SU-DHL-6 (cell line): Measurements from ENCODE around the gene OTUD5.

Experiments used
- H2AFZ ChIP-seq: fragments of 200-600 bp; sonication (generic); 2 replicates; pipeline ENCODE4 v1.6.1; 2014; ENCODE audit warnings: low read depth, mild to moderate bottlenecking, moderate library complexity, mixed read lengths, antibody characterized with exemption, low read length; ENCODE audit not compliant: severe bottlenecking
- H3F3A ChIP-seq: fragments of 200-600 bp; shearing (Covaris generic); 2 replicates; pipeline ENCODE4 v1.6.0; 2016; ENCODE audit warnings: antibody characterized with exemption, mild to moderate bottlenecking; ENCODE audit not compliant: insufficient read depth
- H3K27ac ChIP-seq: fragments of 200-600 bp; sonication (generic); 2 replicates; pipeline ENCODE4 v1.5.1; 2016; ENCODE audit warnings: low read depth, mild to moderate bottlenecking, low read length, moderate library complexity, mixed read lengths
- H3K27me3 ChIP-seq: fragments of 200-600 bp; sonication (generic), shearing (Covaris generic); 2 replicates; pipeline ENCODE4 v1.6.0; 2014; ENCODE audit warnings: mild to moderate bottlenecking, low read length
- H3K36me3 ChIP-seq: fragments of 200-600 bp; sonication (generic); 2 replicates; pipeline ENCODE4 v1.6.1; 2014; ENCODE audit warnings: mild to moderate bottlenecking, low read length, mixed read lengths
- H3K4me2 ChIP-seq: fragments of 300-600, 200-600 bp; shearing (Covaris generic), sonication (generic); 2 replicates; pipeline ENCODE4 v1.6.0; 2014; ENCODE audit warnings: low read length, low read depth, mild to moderate bottlenecking; ENCODE audit not compliant: poor library complexity, severe bottlenecking
- H3K4me3 ChIP-seq: fragments of 200-600 bp; sonication (generic); 2 replicates; pipeline ENCODE4 v1.5.1; 2014; ENCODE audit warnings: antibody characterized with exemption, low read length, mild to moderate bottlenecking, mixed read lengths; ENCODE audit not compliant: insufficient read depth, poor library complexity, severe bottlenecking
- H3K79me2 ChIP-seq: fragments of 200-600 bp; sonication (generic); 2 replicates; pipeline ENCODE4 v1.6.1; 2014; ENCODE audit warnings: mild to moderate bottlenecking, low read length, moderate library complexity; ENCODE audit not compliant: insufficient read depth
- H3K9ac ChIP-seq: fragments of 200-600 bp; sonication (generic); 2 replicates; pipeline ENCODE4 v1.7.0; 2014; ENCODE audit warnings: mild to moderate bottlenecking, low read length
- H3K9me2 ChIP-seq: fragments of 200-600 bp; sonication (generic); replicated peaks from 2 replicates; pipeline ENCODE4 v1.6.1; 2014; ENCODE audit warnings: low read length; ENCODE audit not compliant: insufficient read depth
- H3K9me3 ChIP-seq: fragments of 200-600 bp; sonication (generic); 2 replicates; pipeline ENCODE4 v1.6.1; 2014; ENCODE audit warnings: low read length, mixed read lengths; ENCODE audit not compliant: insufficient read depth
- H4K20me1 ChIP-seq: fragments of 200-600 bp; sonication (generic); 2 replicates; pipeline ENCODE4 v1.6.1; 2014; ENCODE audit warnings: low read depth, mild to moderate bottlenecking, antibody characterized with exemption, low read length, moderate library complexity, mixed read lengths
- CTCF ChIP-seq: fragments of 200-600 bp; sonication (generic); IDR thresholded peaks from one replicate; pipeline ENCODE4 v1.5.1; 2017; ENCODE audit warnings: antibody characterized with exemption, mild to moderate bottlenecking, low read length, moderate library complexity; ENCODE audit not compliant: insufficient read depth, poor library complexity, severe bottlenecking
- EZH2phosphoT487 ChIP-seq: fragments of 200-600 bp; sonication (generic), shearing (Covaris generic); conservative IDR thresholded peaks from 2 replicates; pipeline ENCODE4 v1.6.1; 2018; ENCODE audit warnings: mild to moderate bottlenecking, antibody characterized with exemption, low read length, moderate library complexity, mixed read lengths

OTUD5 gene

GRCh38 chrX:48910926-48911411 is 46.4 kb downstream of the OTUD5 start:
- H3K79me2 ChIP-seq: peaks cover 19% of the 10 kb centered on the region
- TF ChIP-seq CTCF (no peak), EZH2phosphoT487 (no peak)
- H3K27ac ChIP-seq: peak overlapping the region; percentile 60
- no peaks in the 10 kb centered on the region for H3K9me3 ChIP-seq
- H2AFZ ChIP-seq: peak overlapping the region; percentile 15
- H3K9ac ChIP-seq: peak overlapping the region; percentile 76
- no peaks in the 10 kb centered on the region for H4K20me1 ChIP-seq
- H3K27me3 ChIP-seq: no peaks in the 10 kb centered on the region
- H3K9me2 ChIP-seq: no peaks in the 10 kb centered on the region
- peaks cover 15% of the 10 kb centered on the region; the same call in 1 of the 2 replicates for H3F3A ChIP-seq
- peak overlapping the region; percentile 80 for H3K4me2 ChIP-seq
- no peaks in the 10 kb centered on the region for H3K36me3 ChIP-seq
- peak overlapping the region; percentile 98 for H3K4me3 ChIP-seq

GRCh38 chrX:48909703-48910294 is 47.6 kb downstream of the OTUD5 start:
- H3K9me3 ChIP-seq: no peaks in the 10 kb centered on the region
- peaks cover 15% of the 10 kb centered on the region; the same call in 1 of the 2 replicates for H3F3A ChIP-seq
- H3K79me2 ChIP-seq: peaks cover 18% of the 10 kb centered on the region
- H3K9me2 ChIP-seq: no peaks in the 10 kb centered on the region
- peak overlapping the region; percentile 80 for H3K4me2 ChIP-seq
- H3K9ac ChIP-seq: no peak overlapping the region
- no peak overlapping the region for H3K27ac ChIP-seq
- no peak overlapping the region for H2AFZ ChIP-seq
- TF ChIP-seq CTCF (no peak), EZH2phosphoT487 (no peak)
- H3K27me3 ChIP-seq: no peaks in the 10 kb centered on the region
- H3K36me3 ChIP-seq: no peaks in the 10 kb centered on the region
- H4K20me1 ChIP-seq: no peaks in the 10 kb centered on the region
- no peak overlapping the region for H3K4me3 ChIP-seq

GRCh38 chrX:48908600-48908999 is 48.8 kb downstream of the OTUD5 start:
- Histone ChIP-seq H3K4me2 (no peak overlapping the region), H3K4me3 (no peak overlapping the region), H3K9me2 (no peaks in the 10 kb centered on the region), H3K79me2 (peaks cover 18% of the 10 kb centered on the region), H2AFZ (no peak overlapping the region), H3K9ac (no peak overlapping the region), H3K36me3 (no peaks in the 10 kb centered on the region), H3K9me3 (no peaks in the 10 kb centered on the region), H3F3A (peaks cover 15% of the 10 kb centered on the region; the same call in 1 of the 2 replicates), H3K27ac (no peak overlapping the region), H3K27me3 (no peaks in the 10 kb centered on the region), H4K20me1 (no peaks in the 10 kb centered on the region)
- TF ChIP-seq CTCF (no peak), EZH2phosphoT487 (no peak)
